Right lobe of liver (tissue), 6 donors: ENCODE results near the gene CHN2. TPM values are rescaled to one million over a fixed set of nuclear protein-coding genes. Genes with fewer than 3 reads are reported as not detected.

Experiments
- ATAC-seq, 4 donors: fragments of 200-7000 bp; cut with Tn5 transposase; one replicate each; pipeline ENCODE4 v1.9.1; 2020; ENCODE audit warnings: mild to moderate bottlenecking in 4 of 4, moderate library complexity in 4 of 4
- DNase-seq, 3 donors: peaks; one replicate each; pipeline ENCODE4 v3.0.0-alpha.2; 2020
- H3K27ac ChIP-seq, 3 donors: fragments of 200-600 bp; one replicate each; pipeline ENCODE4 v1.8.0; 2022
- H3K27me3 ChIP-seq, 2 donors: fragments of 200-600 bp; one replicate each; pipeline ENCODE4 v1.8.0; 2022
- H3K36me3 ChIP-seq, 4 donors: fragments of 200-600 bp; sonication (generic) in 1 of 4; one replicate each; pipeline versions ENCODE4 v1.5.1 to v1.8.0; 2017 to 2022; ENCODE audit warnings: control low read depth in 1 of 4
- H3K4me1 ChIP-seq, 4 donors: fragments of 200-600 bp; sonication (generic) in 1 of 4; one replicate each; pipeline versions ENCODE4 v1.5.1 to v1.8.0; 2017 to 2022; ENCODE audit warnings: control low read depth in 1 of 4
- H3K4me3 ChIP-seq, 3 donors: fragments of 200-600 bp; one replicate each; pipeline ENCODE4 v1.8.0; 2022
- H3K9me3 ChIP-seq, 4 donors: fragments of 200-600 bp; sonication (generic) in 1 of 4; one replicate each; pipeline versions ENCODE4 v1.5.1 to v1.8.0; 2017 to 2022; ENCODE audit warnings: control low read depth in 1 of 4
- POLR2A ChIP-seq: fragments of 450-650 bp; IDR thresholded peaks from one replicate; pipeline ENCODE4 v1.6.1; 2017; ENCODE audit warnings: antibody characterized with exemption, mild to moderate bottlenecking
- WGBS: methylation state at CpG from one replicate; pipeline ENCODE4 v1.1.6; 2018; ENCODE audit warnings: low coverage, low lambda C conversion rate; ENCODE audit not compliant: insufficient coverage; ENCODE audit errors: missing lambda C conversion rate; 5-methylcytosine and 5-hydroxymethylcytosine counted together
- intact Hi-C, 2 donors: fragments of 100-400 bp; cut with DNase I; formaldehyde crosslinking; loops; one replicate each; pipeline versions ENCODE4 v1.11.2 to v1.14.1; 2022
- total RNA-seq, 6 experiments: library from RNA; depleted of rRNA in 2 of 6; stranded (reverse); fragments of >200 nt in 2 of 6; fragmentation: NEBNext Ultra II Directional in 3 of 6; extraction: Animal tissue kit (Norgen Biotek cat#: 25700) in 3 of 6; gene quantifications; one replicate each; pipeline versions ENCODE4 v1.1.0 to v1.2.4, GENCODE V29; 2016 to 2023
- TF ChIP-seq, protein P1 (sequence below), 4 donors: fragments of 200-600 bp in 3 of 4; fragments of 450-650 bp in 1 of 4; IDR thresholded peaks; one replicate each; pipeline versions ENCODE4 v1.5.1 to v1.8.0; 2016 to 2022; ENCODE audit warnings: antibody characterized with exemption in 4 of 4, mild to moderate bottlenecking in 2 of 4
- donor health status: DM: no; HTN: yes; CAD: no.
- donor health status: DM: no; HTN: no; CAD: no.
- donor health status: DM: no; HTN: no; CAD: no.
- donor health status: DM: no; HTN: yes; CAD: no.
- donor health status: DM: no; HTN: yes; CAD: no.

The CHN2 gene
- total RNA-seq, 6 experiments from 2014 or later, result 20.1 to 57.7 (median 31.5) TPM

DNA sequence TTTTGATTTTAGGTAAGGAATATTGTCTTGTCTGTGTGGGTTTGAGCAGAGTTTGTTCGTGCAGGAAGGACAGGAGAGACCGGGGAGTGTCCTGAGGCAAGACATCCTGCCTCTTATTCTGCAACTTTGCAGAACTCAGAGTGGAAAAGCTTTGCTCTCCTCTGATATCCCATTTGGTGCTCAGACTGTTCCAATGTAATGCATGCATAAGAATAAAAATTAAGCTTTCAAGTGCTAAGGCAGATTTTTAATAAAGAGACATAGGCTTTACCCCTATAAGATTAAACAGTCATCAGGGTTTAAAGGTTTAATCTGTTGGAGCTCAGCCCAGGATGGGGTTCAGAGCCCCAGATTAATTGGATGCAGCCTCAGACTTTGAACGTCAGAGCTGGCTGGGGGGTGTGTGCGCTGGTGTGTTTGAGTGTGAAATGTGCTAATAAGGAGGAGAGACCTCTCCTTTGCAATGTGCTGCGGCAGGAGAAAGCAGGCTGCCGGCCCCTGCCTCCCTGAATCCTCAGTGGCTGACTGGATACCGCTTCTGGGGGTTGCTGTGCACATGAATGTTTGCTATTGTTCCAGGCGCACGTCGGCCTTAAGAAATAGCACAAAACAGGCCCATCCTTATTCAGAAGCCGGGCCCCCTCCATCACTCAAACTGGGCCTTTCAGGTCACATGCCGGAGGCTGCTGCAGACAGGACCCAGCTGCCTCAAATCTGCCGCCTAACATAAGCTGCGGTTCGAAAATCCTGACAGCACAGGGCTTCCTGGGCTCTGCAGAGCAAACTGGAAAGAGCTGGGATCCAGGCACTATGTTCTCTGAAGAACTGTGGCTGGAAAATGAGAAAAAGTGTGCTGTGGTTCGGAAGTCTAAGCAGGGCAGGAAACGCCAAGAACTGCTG lies 285.0 kb downstream of the CHN2 start:
- no peak overlapping the region for H3K4me3 ChIP-seq
- no peaks in the 10 kb centered on the region for H3K27me3 ChIP-seq
- ATAC-seq (peak; percentile 15 to 60 (median 58)), DNase-seq (peak in 1 of 3 donors; percentile 69)
- WGBS, result 39% methylated on average over 13 of the region's 17 CpGs
- H3K9me3 ChIP-seq, result no peaks in the 10 kb centered on the region
- intact Hi-C loops, result no loop called here
- TF ChIP-seq POLR2A, result no peak
- TF ChIP-seq, protein P1, sequence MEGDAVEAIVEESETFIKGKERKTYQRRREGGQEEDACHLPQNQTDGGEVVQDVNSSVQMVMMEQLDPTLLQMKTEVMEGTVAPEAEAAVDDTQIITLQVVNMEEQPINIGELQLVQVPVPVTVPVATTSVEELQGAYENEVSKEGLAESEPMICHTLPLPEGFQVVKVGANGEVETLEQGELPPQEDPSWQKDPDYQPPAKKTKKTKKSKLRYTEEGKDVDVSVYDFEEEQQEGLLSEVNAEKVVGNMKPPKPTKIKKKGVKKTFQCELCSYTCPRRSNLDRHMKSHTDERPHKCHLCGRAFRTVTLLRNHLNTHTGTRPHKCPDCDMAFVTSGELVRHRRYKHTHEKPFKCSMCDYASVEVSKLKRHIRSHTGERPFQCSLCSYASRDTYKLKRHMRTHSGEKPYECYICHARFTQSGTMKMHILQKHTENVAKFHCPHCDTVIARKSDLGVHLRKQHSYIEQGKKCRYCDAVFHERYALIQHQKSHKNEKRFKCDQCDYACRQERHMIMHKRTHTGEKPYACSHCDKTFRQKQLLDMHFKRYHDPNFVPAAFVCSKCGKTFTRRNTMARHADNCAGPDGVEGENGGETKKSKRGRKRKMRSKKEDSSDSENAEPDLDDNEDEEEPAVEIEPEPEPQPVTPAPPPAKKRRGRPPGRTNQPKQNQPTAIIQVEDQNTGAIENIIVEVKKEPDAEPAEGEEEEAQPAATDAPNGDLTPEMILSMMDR (IDR thresholded peaks at IDR 0.05), result no peak
- H3K36me3 ChIP-seq, result no peaks in the 10 kb centered on the region
- H3K4me1 ChIP-seq, result peaks cover 0 to 55% (median 17%) of the 10 kb centered on the region in 4 donors
- peak overlapping the region in 2 of 3 donors; percentile 76 to 81 for H3K27ac ChIP-seq

DNA sequence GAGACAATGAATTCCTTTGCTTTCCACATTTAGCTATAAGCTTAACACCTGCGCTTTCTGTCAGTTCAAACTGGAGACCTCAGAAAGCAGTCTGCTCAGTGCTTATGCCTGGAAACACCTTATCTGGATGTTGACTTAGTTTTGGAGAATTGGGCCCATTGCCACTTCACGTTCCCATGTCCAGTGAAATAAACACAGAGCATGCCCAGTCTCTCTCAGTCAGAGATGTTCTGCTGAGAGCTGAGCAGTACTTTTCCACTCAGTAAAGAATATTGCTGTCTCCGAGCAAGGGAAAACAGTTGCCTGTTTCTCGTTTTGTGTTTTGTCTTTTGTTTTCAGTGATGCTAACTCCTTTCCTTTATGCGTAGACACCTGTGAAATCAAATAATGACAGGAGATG lies 285.9 kb downstream of the CHN2 start:
- H3K27ac ChIP-seq, result peak overlapping the region; percentile 48 to 81 (median 76)
- WGBS, result 30% methylated on average over 4 of the region's 5 CpGs
- intact Hi-C loops, result no loop called here
- H3K9me3 ChIP-seq, result no peaks in the 10 kb centered on the region
- H3K36me3 ChIP-seq, result no peaks in the 10 kb centered on the region
- peaks cover 0 to 64% (median 20%) of the 10 kb centered on the region in 4 donors for H3K4me1 ChIP-seq
- ATAC-seq, result peak; percentile 79 to 91 (median 88)
- DNase-seq, result peak in 1 of 3 donors; percentile 84
- H3K4me3 ChIP-seq, result peak overlapping the region in 1 of 3 donors; percentile 4
- TF ChIP-seq POLR2A, result peak; percentile 31
- TF ChIP-seq, protein P1 (IDR thresholded peaks at IDR 0.05), result no peak
- H3K27me3 ChIP-seq, result no peaks in the 10 kb centered on the region

DNA sequence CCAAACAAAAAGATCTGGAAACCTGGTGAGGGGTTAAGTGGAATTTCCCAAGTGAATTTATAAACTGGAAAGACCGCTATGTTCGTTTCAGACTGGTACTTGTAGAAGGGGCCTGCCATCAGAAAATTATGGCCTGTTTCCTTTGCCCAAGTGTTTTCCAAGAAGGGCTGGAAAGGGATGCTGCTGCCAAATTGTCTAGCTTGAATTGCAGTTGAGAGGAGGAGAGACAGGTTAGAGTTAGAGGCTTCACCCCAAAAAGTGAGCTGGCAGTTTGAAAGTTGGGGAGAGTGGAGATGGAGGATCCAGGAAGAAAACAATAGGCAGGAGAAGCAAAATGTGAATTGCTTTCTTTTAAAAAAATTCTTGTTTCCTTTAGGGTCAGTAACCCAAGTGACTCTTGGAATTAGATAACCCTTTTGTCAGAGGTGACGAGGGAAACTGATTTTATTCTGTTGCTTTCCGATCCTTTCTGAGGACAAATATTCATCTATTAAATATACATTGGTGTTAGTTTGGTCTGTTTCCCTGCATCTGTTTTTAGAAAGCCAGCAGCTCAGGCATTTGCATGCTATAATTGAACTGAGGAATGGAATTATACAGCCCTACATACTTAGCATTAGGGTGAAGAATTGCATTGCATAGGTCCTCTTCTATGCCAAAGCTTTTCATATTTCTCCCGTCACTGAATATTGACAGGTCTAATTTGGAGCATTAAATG lies 286.5 kb downstream of the CHN2 start:
- peaks cover 0 to 69% (median 21%) of the 10 kb centered on the region in 4 donors for H3K4me1 ChIP-seq
- intact Hi-C loops, result no loop called here
- ATAC-seq, result no peak
- peak overlapping the region in 1 of 3 donors; percentile 4 for H3K4me3 ChIP-seq
- H3K27me3 ChIP-seq, result no peaks in the 10 kb centered on the region
- H3K36me3 ChIP-seq, result no peaks in the 10 kb centered on the region
- TF ChIP-seq POLR2A, result no peak
- TF ChIP-seq, protein P1 (IDR thresholded peaks at IDR 0.05), result no peak
- no peaks in the 10 kb centered on the region for H3K9me3 ChIP-seq
- peak overlapping the region; percentile 48 to 81 (median 76) for H3K27ac ChIP-seq
- 46% methylated on average over 5 of the region's 5 CpGs for WGBS
- no peak for DNase-seq

DNA sequence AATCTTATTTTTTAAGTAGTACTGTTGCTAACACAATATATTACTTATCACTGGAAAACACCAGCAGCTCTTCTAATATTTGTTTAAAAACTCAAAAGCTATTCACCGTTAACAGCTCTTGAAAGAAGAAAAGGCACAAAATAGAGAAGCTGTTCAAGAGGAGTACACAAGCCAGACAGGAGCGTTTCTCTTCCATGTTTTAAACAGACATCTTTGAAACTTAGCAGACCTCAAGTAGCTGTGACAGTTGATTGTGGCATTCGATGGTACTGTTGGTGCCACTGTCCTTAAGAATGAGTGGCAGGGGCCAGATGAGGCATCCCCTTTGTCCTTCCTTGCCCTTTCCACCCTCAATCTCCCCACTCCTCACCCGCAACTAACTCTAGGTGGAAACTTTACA lies 287.5 kb downstream of the CHN2 start:
- DNase-seq, result no peak
- intact Hi-C loops, result no loop called here
- H3K9me3 ChIP-seq, result no peaks in the 10 kb centered on the region
- no peak for ATAC-seq
- no peak overlapping the region for H3K4me3 ChIP-seq
- no peak for TF ChIP-seq POLR2A
- TF ChIP-seq, protein P1 (IDR thresholded peaks at IDR 0.05), result no peak
- H3K4me1 ChIP-seq, result peaks cover 0 to 69% (median 23%) of the 10 kb centered on the region in 4 donors
- no peaks in the 10 kb centered on the region for H3K27me3 ChIP-seq
- no peaks in the 10 kb centered on the region for H3K36me3 ChIP-seq
- WGBS, result 72% methylated on average over 4 of the region's 4 CpGs
- H3K27ac ChIP-seq, result peak overlapping the region in 1 of 3 donors; percentile 76
